Neural cell (in vitro differentiated cells): Measurements from ENCODE around the gene UNC79.

Source experiments
- CTCF ChIP-seq: fragments of 450-650 bp; IDR thresholded peaks from 2 replicates; pipeline ENCODE4 v1.5.1; 2014; ENCODE audit warnings: antibody characterized with exemption, mild to moderate bottlenecking, moderate library complexity; ENCODE audit not compliant: poor library complexity, severe bottlenecking
- EZH2 ChIP-seq: fragments of 200-600, 300-800 bp; shearing (Covaris generic), sonication (generic); IDR thresholded peaks from 2 replicates; pipeline ENCODE4 v1.6.1; 2014; ENCODE audit warnings: antibody characterized with exemption, low read length, borderline replicate concordance, mild to moderate bottlenecking; ENCODE audit not compliant: insufficient read depth, poor library complexity, severe bottlenecking
- MXI1 ChIP-seq: fragments of 450-650 bp; conservative IDR thresholded peaks from 2 replicates; pipeline ENCODE4 v1.6.1; 2014; ENCODE audit warnings: antibody characterized with exemption, mild to moderate bottlenecking; ENCODE audit not compliant: poor library complexity, severe bottlenecking
- POLR2AphosphoS5 ChIP-seq: IDR thresholded peaks from 2 replicates; pipeline ENCODE4 v1.6.1; 2012
- TAF1 ChIP-seq: IDR thresholded peaks from 2 replicates; pipeline ENCODE4 v1.6.1; 2012; ENCODE audit warnings: low read depth

DNA sequence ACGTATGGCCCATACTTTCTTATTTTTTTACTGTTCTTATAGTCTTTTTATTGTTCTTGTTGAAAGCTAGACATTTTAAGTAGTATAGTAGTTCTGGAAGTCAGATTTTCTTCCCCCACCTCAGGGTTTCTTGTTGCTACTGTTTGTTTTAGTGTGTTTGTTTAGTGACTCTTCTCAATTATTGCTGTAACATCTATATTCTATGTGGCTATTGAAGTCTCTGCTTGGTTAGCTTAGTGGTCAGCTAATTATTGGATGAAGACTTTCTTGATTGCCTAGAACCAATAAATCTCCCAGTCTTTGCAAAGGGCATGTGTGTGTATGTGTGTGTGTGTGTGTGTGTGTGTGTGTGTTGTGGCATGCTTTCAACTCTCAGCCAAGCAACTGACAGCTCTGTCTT, 34.3 kb upstream of the UNC79 start:
- TF ChIP-seq CTCF, result no peak
- TF ChIP-seq POLR2AphosphoS5, result no peak
- no peak for TF ChIP-seq TAF1
- no peak for TF ChIP-seq MXI1
- no peak for TF ChIP-seq EZH2
